ENCODE data around the gene SMIM41.

The SMIM41 gene

DNA sequence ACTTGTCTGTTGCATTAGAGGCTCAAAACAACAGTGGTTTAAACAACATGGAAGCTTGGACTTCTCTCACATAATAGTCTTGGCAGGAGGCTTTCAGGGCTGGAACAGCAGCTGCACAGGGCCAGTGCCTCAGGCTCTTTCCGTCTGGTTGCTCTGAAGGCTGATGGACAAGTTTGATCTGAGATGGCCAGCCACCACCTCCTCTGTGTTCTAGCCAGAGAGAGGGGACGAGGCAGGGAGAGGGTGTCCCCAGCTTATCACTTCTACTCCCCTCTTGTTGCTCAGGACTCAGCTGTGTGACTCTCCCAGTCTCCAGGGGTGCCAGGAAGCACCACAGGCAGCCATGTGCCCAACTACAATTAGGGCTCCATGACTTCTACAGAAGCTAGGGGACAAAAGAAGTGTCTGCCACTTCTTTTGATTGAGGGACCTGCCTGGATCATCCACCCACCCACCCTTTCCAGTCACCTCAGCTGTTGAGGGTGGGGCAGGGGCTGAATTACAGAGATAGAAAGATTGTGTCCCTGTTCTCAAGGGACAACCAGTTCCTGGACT, 46.6 kb downstream of the SMIM41 start:
- no peak for DNase-seq

DNA sequence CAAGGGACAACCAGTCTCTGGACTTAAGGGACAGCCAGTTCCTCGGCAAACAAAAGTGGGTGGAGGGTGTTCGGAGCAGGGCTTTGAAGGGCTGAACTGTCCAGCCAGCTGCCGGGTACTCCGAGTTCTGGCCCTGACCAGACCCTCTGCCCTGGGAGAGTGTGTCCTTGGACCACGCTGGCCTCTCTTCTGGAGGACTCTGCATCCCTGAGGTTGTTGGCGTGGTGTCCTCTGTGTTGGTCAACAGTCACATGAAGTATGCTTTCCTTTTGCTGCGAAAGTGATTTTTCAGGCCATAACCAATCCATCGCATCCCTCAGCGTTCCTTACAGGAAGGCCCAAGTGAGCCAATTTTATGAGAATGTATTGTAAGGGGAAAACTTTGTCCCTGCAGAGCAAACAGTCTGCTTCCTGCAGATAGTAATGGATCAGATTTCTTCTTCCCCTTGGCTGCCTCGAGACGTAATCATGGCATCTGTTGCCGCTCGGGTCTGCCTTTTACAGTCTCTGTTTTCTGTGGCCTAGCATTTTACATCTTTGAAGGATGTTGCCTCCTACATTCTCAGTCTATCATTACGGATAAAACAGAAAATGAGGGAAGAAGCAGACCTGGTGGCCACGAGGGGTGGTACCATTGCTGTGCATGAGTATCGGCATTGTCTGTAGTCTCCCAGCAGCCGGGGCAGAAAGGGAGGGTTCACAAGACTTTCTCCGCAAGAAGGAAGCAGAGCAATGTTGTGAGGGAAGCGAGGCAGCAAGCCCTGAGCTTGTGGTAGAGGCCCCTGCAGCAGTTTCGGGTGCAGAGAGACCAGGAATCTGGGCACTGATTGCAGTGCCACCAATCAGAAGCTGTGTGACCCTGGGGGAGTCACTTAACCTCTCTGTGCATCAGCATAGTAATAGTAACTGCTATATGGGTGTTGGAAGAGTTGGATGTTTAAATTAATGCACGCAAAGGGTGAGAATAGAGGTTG, 47.4 kb downstream of the SMIM41 start:
- DNase-seq, result no peak

DNA sequence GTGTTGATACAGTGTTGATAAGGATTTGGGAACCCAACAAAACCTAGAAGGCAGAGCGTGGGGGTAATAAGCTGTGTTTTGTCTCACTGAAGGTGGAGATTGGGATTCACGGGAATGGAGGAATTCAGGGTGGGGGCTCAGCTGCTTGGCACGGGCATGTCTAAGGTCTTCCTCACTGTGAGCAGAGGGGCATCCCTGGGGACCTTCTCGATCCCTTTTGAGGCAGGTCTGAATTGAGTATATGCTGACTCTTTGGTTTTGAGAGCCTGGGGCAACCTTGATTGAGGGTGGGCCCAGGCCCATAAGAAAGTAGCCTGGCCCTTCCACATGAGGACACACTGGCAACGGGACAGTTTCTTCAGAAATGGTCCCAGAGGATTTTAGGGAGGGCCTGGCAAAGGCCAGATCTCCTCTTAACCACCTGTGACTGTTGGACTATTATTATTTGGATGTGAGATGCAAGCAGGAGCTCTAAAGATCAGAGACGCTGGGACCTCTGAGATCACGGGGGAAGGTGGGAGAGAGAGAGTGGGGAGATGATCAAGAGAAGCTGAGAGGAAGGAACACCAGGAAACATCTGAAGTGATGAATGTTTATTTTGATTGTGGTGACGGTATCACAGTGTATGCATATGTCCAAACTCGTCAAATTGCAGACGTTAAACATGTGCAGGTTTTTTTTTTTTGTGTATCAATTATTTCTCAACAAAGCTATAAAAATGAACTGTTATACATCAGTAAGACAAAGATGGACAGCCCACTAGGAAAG, 48.4 kb downstream of the SMIM41 start:
- no peak for DNase-seq

DNA sequence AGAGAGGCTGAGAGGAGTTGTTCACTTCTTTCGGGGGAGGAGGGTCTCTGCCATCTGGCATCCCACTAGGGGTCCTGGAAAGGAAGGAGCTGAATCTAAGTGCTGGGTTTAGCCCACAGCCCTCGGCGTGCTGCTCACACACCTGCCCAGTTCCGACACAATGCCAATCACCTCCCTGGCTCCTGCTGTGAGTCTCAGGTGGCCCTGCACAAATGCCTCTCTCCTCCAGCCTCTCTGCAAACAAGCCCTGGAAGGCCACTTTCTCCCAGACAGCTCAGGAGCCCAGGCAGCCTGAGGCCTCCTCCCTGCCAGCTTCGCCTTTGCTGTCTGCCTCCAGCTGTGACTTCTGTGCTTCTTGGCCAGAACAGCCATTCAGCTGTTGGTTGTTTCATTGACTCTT, 51.2 kb downstream of the SMIM41 start:
- peak; percentile 96 for DNase-seq

DNA sequence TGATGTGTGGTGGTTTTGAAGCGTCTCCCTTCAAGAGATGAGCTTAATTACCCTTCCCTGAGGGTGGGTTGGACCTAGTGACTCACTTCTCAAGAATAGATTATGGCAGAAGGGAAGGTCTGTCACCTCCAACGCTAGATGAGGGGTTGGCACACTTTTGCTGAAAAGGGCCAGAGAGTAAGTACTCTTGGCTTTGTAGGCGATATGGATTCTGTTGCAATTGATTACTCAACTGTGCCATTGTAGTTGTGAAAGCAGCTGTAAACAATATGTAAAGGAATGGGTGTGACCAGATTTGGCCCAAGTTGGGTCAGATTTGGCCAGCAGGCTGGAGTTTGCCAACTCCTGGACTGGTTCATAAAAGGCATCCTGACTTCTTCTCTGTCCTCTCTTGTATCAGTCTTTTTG, 53.3 kb downstream of the SMIM41 start:
- DNase-seq, result no peak

DNA sequence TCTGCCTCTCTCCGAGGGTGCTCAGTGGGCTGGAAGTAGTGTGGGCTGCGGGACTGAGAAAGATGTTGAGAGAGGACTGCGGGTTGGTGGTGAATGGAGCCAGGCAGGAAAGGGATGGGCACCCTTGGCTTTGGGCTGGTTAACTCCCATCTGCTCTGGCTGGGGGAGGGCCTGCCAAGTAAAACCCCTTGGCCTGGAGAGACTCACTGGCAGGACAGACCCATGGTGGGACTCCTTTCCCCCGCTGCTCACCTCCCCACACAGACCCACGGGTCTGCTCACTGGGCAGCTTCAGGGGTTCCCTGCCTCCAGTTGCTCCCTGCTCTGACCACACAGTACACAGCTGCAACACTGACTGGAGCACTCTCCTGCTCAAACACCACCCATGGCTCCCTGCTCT, 58.2 kb downstream of the SMIM41 start:
- DNase-seq, result no peak

DNA sequence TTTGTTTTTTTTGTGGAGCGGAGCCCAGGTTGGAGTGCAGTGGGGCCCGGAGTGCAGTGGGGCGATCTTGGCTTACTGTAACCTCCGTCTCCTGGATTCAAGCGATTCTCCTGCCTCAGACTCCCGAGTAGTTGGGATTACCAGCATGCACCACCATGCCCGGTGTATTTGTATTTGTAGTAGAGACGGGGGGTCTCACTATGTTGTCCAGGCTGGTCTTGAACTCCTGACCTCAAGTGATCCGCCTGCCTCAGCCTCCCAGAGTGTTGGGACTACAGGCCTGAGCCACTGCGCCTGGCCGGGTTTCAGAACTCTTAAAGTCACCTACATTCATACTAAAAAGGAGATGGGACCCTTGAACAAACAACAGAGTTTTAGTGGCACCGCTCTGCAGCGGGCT, 59.6 kb downstream of the SMIM41 start:
- DNase-seq, result no peak

DNA sequence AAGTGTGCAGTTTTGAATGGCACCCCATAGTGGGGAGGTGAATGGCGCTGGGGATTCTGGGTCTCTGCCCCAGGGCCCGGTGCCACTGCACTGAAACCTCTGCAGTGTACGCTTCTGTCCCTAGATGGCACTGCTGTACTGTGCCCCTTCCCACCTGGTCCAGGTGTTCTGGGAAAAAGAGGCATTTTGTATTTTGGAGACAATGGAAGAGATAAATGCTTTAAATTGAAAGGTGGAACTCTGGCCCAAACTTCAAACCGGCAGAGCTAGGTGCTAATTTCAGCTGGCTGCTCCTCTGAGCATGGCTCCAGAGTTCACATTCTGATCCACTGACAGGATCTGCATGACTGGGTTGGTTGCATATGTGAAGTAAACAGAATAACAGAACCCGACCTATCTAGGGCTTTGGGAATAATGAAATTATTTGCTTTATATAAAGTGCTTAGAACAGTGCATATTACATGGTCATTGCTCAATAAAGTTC, 60.1 kb downstream of the SMIM41 start:
- DNase-seq, result peak; percentile 66

DNA sequence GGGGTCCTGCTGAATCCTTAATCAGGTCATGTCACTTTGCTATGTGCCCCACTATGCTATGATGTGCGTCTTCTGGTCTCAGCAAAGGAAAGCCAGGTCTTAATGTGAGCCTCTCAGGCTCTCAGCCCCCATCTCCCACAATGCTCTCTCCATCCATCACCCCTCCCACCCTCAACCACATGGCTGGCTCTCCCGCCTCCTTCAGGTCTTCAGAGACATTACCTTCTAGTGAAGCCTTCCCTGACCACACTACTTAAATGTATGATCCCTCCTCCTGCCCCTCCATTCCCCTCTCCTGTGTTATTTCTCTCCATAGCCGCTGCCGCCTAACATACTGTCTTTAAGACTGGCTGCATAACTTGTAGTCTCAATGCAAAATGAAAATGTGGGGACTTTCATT, 61.8 kb downstream of the SMIM41 start:
- DNase-seq, result no peak

DNA sequence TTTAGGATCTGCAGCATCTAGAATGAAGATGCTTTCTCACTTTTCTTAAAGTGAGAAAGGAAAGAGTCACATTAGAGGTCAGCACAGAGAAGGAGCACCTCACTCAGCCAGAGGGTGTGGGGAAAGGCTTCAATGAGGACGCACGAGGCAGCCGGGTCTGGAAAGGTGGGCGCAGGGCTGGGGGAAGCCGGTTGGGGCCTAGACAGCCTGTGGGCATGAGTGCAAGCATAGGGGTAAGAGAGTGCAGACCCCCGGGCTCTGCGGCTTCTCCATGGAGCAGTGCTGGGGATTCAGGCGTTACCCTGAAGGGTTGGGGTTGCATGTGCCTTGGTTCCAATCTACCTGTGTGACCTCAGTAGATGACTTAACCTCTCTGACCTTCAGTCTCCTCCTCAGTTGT, 62.4 kb downstream of the SMIM41 start:
- no peak for DNase-seq

DNA sequence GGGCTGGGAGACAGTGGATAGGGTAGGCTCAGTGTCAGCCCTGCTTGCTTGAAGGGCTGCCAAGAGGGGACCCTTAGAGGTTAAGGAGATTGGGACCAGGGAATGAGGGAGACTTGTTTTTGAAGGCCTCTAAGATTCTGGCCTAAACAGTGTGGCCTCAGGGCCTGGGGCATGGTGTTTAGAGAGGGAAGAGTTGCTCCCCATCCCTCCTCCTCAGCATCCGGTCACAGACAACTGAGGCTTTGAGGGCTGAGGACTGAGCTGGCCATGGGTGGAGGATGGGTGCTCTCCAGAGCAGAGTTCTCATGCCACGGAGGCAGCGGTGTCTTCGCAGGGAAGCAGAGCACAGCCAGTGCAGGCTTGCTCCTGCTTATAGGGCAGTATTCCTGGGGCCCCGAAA, 62.9 kb downstream of the SMIM41 start:
- DNase-seq, result no peak

DNA sequence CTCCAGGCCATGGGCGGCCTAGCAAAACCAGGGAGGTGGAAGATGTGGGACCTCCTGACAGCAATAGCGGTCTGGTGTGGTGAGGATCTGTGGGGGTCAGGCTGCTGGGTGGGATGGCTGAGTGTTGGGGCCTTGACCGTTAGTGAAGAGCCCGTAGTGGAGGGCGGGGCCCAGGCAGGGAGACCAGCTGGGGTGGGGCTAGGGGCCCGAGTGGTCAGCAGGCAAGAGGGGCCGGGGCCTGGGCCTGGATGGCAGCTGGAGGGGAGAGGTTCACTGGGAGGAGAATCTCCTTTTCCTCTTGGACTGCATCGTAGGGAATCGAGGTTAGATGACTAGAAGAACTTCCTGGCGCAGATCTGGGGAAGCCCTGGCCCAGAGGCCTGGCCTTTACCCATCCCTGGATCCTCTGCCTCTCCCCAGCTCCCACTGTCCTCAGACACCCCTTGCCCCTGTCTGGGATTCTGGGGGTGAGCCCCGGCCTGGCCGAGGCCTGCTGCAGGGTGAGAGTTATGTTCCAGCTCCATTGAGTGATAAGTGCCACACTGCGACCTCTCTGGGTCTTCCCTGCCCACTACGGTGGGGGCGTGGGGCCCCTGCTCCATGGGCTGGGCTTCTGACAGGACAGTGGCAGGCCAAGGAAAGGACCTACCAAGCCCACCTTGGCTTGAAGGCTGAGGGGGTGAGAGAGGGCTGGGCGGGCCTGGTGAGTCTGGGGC, 65.2 kb downstream of the SMIM41 start:
- DNase-seq, result no peak

DNA sequence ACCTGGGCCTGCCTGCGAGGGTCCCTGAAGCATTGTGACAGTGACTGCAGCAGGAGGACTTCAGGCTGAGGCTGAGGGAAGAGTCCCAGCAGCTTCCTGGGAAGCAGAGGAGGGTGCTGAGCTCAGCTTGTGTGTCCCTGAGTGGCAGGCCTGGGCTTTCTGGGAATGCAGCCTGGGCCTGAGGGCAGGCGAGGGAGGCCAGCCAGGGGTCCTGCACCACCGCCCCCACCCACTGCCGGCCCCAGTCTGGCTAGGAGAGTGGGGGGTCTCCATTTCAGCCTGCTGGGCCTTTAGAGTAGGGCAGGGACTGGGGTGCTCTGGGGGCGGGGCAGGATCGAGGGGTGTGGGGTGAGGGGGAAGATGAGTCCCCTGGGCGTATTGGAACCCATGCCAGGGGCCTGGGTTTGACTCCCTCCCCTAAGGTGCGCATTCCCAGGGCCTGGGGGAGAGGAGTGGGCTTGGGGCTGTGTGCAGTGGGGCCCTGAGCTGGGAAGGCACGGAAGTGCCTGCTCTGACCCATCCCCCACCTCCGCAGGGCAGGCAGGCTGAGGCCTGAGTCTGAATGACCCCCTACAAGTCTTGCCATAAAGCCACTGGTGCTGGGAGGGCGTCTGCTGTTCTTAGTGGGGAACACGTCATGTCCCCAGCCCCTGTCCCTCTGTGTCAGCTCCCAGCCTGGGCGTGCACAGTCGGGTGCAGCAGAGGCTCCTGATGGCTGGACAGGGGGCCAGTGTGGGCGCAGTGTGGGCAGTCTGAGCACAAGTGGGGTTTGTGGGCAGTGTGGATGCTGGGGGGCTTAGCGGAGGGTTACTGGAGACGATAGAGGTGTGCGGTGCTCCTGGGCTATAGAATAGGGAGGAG, 66.0 kb downstream of the SMIM41 start:
- no peak for DNase-seq

DNA sequence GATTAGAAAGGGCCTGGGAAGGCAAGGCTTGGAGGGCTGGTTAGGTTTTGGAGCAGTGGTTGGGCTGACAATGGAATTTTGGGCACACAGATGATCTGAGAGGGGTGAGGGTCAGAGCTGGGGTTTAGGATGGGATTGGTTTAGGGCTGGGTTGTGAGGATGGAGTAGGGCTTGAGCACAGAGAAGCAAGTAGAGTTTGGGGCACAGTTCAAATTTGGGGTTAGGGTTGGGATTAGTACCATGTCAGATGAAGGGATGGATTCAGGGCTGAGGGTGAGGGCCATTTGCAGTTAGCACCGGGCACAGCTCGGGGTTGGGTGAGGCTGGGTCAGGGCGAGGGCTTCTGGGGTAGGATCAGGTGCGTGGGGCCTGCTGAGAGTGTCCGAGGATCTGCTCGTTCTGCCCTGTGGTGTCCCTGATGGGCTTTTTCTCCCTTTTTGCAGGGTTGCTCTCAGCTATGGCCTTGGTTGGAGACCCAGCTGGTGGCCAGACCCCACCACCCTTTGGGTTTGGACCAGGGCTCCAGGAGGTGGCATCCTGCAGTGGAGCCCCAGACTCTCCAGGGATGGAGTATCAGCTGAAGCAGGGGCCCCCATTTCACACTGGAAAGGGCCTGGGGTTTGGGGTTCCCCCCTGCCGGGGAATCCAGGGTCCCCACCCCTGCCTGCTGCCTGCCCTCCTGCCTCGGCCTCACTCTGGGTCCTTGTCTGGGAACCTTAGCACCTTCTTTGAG, 66.8 kb downstream of the SMIM41 start:
- no peak for DNase-seq

DNA sequence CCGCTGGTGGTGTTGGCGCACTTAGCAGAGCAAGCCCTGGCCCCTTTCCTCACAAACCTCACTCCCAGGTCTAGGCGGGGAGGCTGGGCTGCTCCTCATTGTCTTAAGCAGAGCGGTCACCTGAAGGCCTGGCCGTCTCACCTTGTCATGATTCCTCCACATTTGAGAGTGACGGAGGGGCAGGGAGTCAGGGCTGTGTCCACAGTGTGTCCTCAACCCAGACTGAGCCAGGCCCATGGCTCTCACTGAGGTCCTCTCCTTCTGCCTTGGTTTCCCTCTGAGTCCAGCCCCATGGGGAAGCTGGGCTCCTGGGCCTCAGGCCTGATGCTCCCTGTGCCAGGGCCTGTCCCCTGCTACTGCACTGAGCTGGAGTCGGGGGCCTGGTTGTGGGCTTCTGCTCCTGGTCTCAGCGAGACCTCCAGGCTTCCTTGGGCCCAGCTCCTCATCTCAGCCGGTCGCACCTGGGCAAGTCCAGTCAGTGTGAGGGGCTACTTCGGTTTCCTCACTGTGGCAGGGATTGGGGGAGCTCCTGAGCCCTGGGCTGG, 67.4 kb downstream of the SMIM41 start:
- DNase-seq, result no peak

DNA sequence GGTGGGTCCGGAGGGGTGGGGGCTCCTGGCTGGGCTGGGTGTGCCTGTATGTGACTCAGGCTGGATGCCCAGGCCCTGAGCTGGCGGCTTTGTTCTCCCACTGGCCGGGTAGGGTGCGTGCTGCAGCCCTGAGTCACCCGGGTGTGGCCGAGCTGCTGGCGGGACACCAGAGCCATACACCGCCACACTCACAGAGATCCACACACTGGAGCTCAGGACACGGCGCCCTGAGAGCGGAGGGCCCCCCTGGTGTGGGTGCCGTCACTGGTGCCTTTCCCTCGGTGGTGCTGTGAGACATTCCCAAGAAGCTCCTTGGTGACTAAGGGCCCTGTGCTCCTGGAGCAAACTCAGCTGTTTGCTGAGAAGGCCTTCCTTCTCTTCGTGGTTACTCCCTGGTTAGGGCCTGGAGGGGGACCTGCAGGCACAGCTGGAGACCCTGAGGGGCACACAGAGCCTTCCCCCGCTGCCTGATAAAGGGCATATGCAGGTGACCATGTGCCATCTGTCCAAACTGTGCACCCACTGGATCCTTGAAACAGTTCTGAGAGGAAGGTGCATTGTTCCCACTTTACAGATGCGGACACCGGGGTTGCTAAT, 68.0 kb downstream of the SMIM41 start:
- DNase-seq, result no peak

DNA sequence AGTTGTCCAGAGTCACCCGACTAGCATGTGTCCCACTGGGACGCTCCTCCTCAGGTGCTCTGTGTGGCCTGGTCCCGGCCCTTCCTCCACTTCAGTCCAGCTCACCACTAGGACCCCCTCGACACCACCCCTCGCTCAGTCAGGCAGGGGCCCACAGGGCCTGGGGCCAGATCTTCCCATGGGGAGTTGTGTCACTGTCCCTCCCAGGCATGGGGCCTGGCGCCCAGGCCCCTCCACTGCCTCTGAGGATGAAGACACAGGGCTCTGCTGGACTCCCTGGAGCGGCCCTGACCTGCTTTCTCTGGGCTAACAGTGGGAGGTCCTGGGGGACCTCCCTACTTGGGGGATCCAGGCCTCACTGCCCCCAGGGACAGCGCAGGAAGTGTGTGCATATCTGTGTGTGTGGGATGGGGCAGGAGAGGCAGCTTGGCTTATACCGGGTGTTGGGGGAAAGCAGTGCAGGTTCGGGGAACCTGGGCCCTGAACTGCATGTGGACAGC, 68.5 kb downstream of the SMIM41 start:
- no peak for DNase-seq

DNA sequence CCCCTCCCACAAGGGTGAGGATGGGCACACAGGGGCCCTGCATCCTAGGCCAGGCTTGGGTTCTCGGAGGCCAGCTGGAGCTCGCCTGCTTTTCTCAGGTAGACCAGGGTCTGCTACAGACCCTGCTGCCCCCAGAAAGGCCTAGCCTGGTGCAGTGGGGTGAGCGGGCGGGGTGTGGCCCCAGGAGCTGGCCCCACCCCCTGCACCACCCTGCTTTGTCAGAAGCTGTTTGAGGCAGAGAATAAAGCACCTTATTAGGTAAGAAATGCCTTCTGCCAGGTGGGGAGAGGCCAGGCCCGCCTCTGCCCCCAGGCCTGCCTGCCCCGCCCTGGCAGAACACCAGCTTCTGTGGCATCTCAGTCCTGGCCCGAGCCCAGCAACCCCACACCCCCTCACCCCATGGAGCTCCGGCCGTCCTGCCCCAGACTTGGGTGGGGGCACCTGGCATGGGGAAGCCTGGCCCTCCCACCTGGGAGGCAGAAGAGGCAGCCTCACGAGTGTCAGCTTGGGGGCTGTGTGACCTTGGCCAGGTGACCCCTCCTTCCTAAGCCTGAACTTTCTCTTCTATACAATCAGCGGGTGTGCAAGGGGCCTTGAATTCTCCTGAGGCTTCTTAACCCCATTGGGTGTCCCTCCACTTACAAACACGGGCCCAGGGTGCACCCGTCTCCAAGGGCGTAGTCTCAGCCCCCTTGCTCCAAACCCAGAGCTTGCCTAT, 69.1 kb downstream of the SMIM41 start:
- DNase-seq, result peak; percentile 22

DNA sequence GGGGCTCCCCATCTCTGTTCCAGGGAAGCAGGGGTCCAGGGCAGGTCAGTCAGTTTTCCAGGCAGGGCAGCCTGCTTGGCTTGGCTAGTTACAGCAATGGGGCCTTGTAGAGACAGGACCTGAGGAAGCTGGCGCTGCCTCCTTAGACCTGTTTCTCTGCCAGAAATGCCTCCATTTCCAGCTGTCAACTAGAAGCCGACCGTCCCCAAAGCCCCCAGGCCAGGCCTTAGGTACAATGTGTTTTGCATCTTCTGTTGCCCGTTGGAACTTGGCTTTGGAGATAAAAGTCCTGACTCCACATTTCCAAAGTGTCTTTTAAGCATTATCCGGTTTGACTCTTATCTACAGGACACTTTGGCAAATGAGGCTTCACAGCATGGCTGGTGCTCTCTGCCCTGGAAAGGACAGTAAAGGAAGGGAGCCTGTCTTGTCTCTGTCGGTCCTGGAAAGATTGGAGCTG, 69.7 kb downstream of the SMIM41 start:
- DNase-seq, result no peak
